Keratinocyte (primary cell): Measurements from ENCODE around the gene KRTAP5-2. TPM values are rescaled to one million over a fixed set of nuclear protein-coding genes. Genes with fewer than 3 reads are reported as not detected.
"Not testable (repeated sequence)": the region's sequence is repeated elsewhere in the genome, so short reads cannot be mapped to it uniquely, and the experiment has no call there.

Source experiments
- DNase-seq: peaks from one replicate; pipeline ENCODE4 v3.0.0-alpha.2; 2011; ENCODE audit warnings: low read depth, missing footprints, low spot score
- FAIRE-seq: peaks from 2 replicates; lab custom pipeline; 2011; peaks lifted over from hg19 to GRCh38; lab: Jason Lieb, UNC
- H2AFZ ChIP-seq: 2 replicates; pipeline ENCODE4 v1.6.0; 2012; ENCODE audit warnings: low read length, control low read depth, inconsistent platforms; ENCODE audit not compliant: control insufficient read depth
- H3K27ac ChIP-seq: 2 replicates; pipeline ENCODE4 v1.5.1; 2011; ENCODE audit warnings: low read length; ENCODE audit not compliant: control insufficient read depth, insufficient read depth
- H3K27me3 ChIP-seq: 3 replicates; pipeline ENCODE4 v1.6.0; 2011; ENCODE audit warnings: low read length; ENCODE audit not compliant: control insufficient read depth, insufficient read depth; ENCODE audit errors: extremely low read depth
- H3K36me3 ChIP-seq, 2 experiments: 2 replicates in 1 of 2; 3 replicates in 1 of 2; pipeline ENCODE4 v1.5.1; 2011; ENCODE audit warnings: low read length in 2 of 2, mild to moderate bottlenecking in 1 of 2; ENCODE audit not compliant: control insufficient read depth in 2 of 2, insufficient read depth in 2 of 2; ENCODE audit errors: extremely low read depth in 1 of 2
- H3K4me1 ChIP-seq: 3 replicates; pipeline ENCODE4 v1.5.1; 2011; ENCODE audit warnings: low read length; ENCODE audit not compliant: control insufficient read depth, insufficient read depth; ENCODE audit errors: extremely low read depth
- H3K4me2 ChIP-seq: 3 replicates; pipeline ENCODE4 v1.6.0; 2011; ENCODE audit warnings: low read depth, low read length; ENCODE audit not compliant: control insufficient read depth, insufficient read depth; ENCODE audit errors: extremely low read depth
- H3K4me3 ChIP-seq, 3 experiments: fragments of 200-600 bp in 1 of 3; sonication (generic) in 1 of 3; 2 replicates in 2 of 3; 3 replicates in 1 of 3; pipeline ENCODE4 v1.5.1; 2011 to 2016; ENCODE audit warnings: low read length in 3 of 3, mild to moderate bottlenecking in 3 of 3, control low read depth in 2 of 3, inconsistent platforms in 1 of 3, low read depth in 1 of 3, mixed read lengths in 1 of 3, mixed run types in 1 of 3, moderate library complexity in 1 of 3; ENCODE audit not compliant: control insufficient read depth in 2 of 3, insufficient read depth in 2 of 3; ENCODE audit errors: extremely low read depth in 1 of 3
- H3K79me2 ChIP-seq: 2 replicates; pipeline ENCODE4 v1.6.0; 2012; ENCODE audit warnings: low read length; ENCODE audit not compliant: control insufficient read depth, insufficient read depth
- H3K9ac ChIP-seq: 3 replicates; pipeline ENCODE4 v1.6.0; 2011; ENCODE audit warnings: low read length; ENCODE audit not compliant: control insufficient read depth, insufficient read depth; ENCODE audit errors: extremely low read depth
- H3K9me1 ChIP-seq: 3 replicates; pipeline ENCODE4 v1.6.0; 2011; ENCODE audit warnings: low read length; ENCODE audit not compliant: control insufficient read depth, insufficient read depth; ENCODE audit errors: extremely low read depth
- H3K9me3 ChIP-seq: 2 replicates; pipeline ENCODE4 v1.5.1; 2012; ENCODE audit warnings: low read depth, low read length; ENCODE audit not compliant: control insufficient read depth
- H4K20me1 ChIP-seq: 3 replicates; pipeline ENCODE4 v1.6.0; 2011; ENCODE audit warnings: low read length; ENCODE audit not compliant: control insufficient read depth, insufficient read depth; ENCODE audit errors: extremely low read depth
- CTCF ChIP-seq, 3 experiments: IDR thresholded peaks in 1 of 3; conservative IDR thresholded peaks in 1 of 3; optimal IDR thresholded peaks in 1 of 3; 2 replicates in 2 of 3; 3 replicates in 1 of 3; pipeline versions ENCODE3 to v1.5.1; 2011; ENCODE audit warnings: low read length in 3 of 3, mild to moderate bottlenecking in 3 of 3, moderate library complexity in 2 of 3, control low read depth in 1 of 3, inconsistent platforms in 1 of 3; ENCODE audit not compliant: insufficient read depth in 2 of 3; ENCODE audit errors: extremely low read depth in 1 of 3
- EZH2 ChIP-seq: IDR thresholded peaks from one replicate; pipeline ENCODE4 v1.6.1; 2012; ENCODE audit warnings: inconsistent platforms, mild to moderate bottlenecking, low read length, moderate library complexity
- dilution Hi-C: fragments of 300-500 bp; cut with MboI; formaldehyde crosslinking; loops from one replicate; pipeline ENCODE4 v1.7.0; 2020; ENCODE audit warnings: low sequenced_read_pairs; ENCODE audit not compliant: extremely low pct_ligation_motif_present
- polyA plus RNA-seq, 5 experiments: library from polyadenylated mRNA; depleted of rRNA in 3 of 5; stranded (reverse) in 3 of 5; stranded (forward) in 1 of 5; unstranded in 1 of 5; fragments of >200 nt; gene quantifications; 1 replicate in 1 of 5; 2 replicates in 3 of 5; 3 replicates in 1 of 5; pipeline versions ENCODE4 v1.2.1 to v1.2.3, GENCODE V29; 2011 to 2012; ENCODE audit warnings: missing spikeins in 2 of 5, low read depth in 1 of 5, low replicate concordance in 1 of 5

Gene KRTAP5-2
- polyA plus RNA-seq, 1 donor (not counting 4 experiments of a cell fraction or from before 2014, with no cell fraction given) = not detected

DNA sequence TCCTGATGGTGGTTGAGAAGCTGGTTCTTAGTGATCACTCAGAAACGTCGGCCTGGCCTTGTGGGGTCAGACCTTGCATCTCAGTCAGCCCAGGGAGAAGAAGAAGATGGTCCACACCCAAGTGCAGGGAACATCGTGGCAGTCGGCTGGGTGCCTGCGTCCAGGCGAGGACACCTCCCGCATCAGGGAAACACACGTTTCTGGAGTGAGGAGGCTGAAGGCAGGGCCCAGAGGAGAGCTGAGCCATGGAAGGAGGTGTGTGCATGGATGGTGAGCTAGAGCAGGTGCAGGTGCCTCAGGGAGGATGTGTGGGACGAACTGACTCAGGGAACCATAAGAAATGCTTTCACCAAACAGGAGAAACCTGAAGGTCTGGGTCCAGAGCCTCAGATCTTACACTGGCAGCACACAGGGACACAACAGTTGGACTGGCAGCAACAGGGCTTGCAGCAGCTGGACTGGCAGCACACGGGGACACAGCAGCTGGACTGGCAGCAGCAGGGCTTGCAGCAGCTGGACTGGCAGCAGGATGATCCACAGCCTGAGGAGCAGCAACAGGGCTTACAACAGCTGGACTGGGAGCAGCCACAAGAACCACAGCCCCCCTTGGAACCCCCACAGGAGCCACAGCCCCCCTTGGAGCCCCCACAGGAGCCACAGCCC lies 632 bp downstream of the KRTAP5-2 start:
- H3K4me2 ChIP-seq = no peak overlapping the region
- no peaks in the 10 kb centered on the region for H3K4me1 ChIP-seq
- DNase-seq = no peak
- H3K27ac ChIP-seq = no peak overlapping the region
- no peak for FAIRE-seq
- H3K79me2 ChIP-seq = no peaks in the 10 kb centered on the region
- no peaks in the 10 kb centered on the region for H3K9me3 ChIP-seq
- H2AFZ ChIP-seq = no peak overlapping the region
- H3K27me3 ChIP-seq = peaks cover 5% of the 10 kb centered on the region
- no peak overlapping the region for H3K4me3 ChIP-seq
- dilution Hi-C loops = no loop called here
- H4K20me1 ChIP-seq = no peaks in the 10 kb centered on the region
- H3K9ac ChIP-seq = no peak overlapping the region
- no peaks in the 10 kb centered on the region for H3K9me1 ChIP-seq
- TF ChIP-seq EZH2 = no peak
- no peak for TF ChIP-seq CTCF (optimal IDR thresholded peaks at IDR 0.05 in 1 of 3, IDR thresholded peaks at IDR 0.05 in 1 of 3, conservative IDR thresholded peaks at IDR 0.05 in 1 of 3; ENCODE audit: extremely low read depth in 1 of 3, insufficient read depth in 2 of 3, low read length in 3 of 3)
- H3K36me3 ChIP-seq = no peaks in the 10 kb centered on the region

GRCh38 chr11:1596576-1597121 lies 1.4 kb downstream of the KRTAP5-2 start:
- H3K9ac ChIP-seq, H3K4me1 ChIP-seq, H3K27me3 ChIP-seq, H3K9me1 ChIP-seq, H3K36me3 ChIP-seq, dilution Hi-C loops, FAIRE-seq, H3K4me3 ChIP-seq, H3K27ac ChIP-seq, H3K4me2 ChIP-seq, DNase-seq, H3K79me2 ChIP-seq, H3K9me3 ChIP-seq, H4K20me1 ChIP-seq, H2AFZ ChIP-seq: not testable (repeated sequence)

DNA sequence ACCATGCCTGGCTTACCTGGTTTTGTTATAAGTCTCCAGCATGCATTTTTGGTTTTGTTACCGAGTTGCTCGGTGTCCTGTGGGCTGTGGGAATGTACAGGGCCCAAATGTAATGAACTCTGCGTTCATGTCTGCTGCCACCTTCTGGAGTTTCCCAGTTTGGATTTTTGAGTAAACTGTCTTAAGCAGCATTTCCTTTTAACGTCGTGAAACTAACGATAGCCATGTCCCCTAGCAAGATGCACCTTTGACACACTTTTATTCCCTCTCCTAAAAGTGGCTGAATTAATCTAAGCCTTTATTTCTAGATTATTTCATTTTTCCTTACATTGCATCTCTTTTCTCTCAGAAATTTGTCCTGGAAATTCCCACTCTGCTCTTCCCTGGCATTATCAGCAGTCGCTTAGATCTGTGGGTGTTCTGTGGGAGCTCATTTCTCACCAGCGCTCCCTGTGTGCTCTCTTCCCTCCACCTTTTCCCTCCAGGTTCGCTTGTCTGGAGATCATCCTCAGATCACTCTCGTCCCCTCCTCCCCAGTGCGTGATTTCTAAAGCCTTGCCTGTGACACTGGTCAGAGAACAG lies 2.0 kb downstream of the KRTAP5-2 start:
- H3K27me3 ChIP-seq, H3K4me1 ChIP-seq, H3K9ac ChIP-seq, H3K79me2 ChIP-seq, H3K9me3 ChIP-seq, H3K9me1 ChIP-seq, dilution Hi-C loops, H4K20me1 ChIP-seq, H2AFZ ChIP-seq, DNase-seq, H3K4me3 ChIP-seq, H3K4me2 ChIP-seq, FAIRE-seq, H3K36me3 ChIP-seq, H3K27ac ChIP-seq: not testable (repeated sequence)
